MM.1S (cell line): ENCODE data around the gene SHOC2.
A peak's percentile ranks its signal among the peaks of the same experiment; 100 is the strongest.

Experiments used
- DNase-seq: peaks from one replicate; pipeline ENCODE4 v3.0.0-alpha.2; 2015
- H2AFZ ChIP-seq: fragments of 300-600 bp; sonication (generic); 2 replicates; pipeline ENCODE4 v1.6.0; 2016; ENCODE audit warnings: antibody characterized with exemption, low read length
- H3F3A ChIP-seq: fragments of 300-600 bp; sonication (generic); 2 replicates; pipeline ENCODE4 v1.6.1; 2016; ENCODE audit warnings: mild to moderate bottlenecking, antibody characterized with exemption, low read length, moderate library complexity, mixed read lengths; ENCODE audit not compliant: insufficient read depth
- H3K27ac ChIP-seq: fragments of 300-600 bp; sonication (generic); 2 replicates; pipeline ENCODE4 v1.5.1; 2016; ENCODE audit warnings: mild to moderate bottlenecking, low read length
- H3K27me3 ChIP-seq: fragments of 300-600 bp; sonication (generic); replicated peaks from 2 replicates; pipeline ENCODE4 v1.6.0; 2016; ENCODE audit warnings: low read length; ENCODE audit not compliant: insufficient read depth
- H3K36me3 ChIP-seq: fragments of 300-600 bp; sonication (generic); replicated peaks from 2 replicates; pipeline ENCODE4 v1.6.1; 2016; ENCODE audit warnings: mild to moderate bottlenecking, low read length, mixed read lengths; ENCODE audit not compliant: insufficient read depth
- H3K4me1 ChIP-seq: fragments of 300-600 bp; sonication (generic); 2 replicates; pipeline ENCODE4 v1.6.1; 2016; ENCODE audit warnings: low read length, mixed read lengths
- H3K4me2 ChIP-seq: fragments of 300-600 bp; sonication (generic); 2 replicates; pipeline ENCODE4 v1.6.0; 2016; ENCODE audit warnings: low read depth, low read length
- H3K4me3 ChIP-seq: fragments of 300-600 bp; sonication (generic); 2 replicates; pipeline ENCODE4 v1.5.1; 2016; ENCODE audit warnings: low read length, mixed read lengths
- H3K79me2 ChIP-seq: fragments of 300-600 bp; sonication (generic); 2 replicates; pipeline ENCODE4 v1.6.1; 2016; ENCODE audit warnings: mixed run types, low read length, mixed read lengths
- H3K9ac ChIP-seq: fragments of 300-600 bp; sonication (generic); 2 replicates; pipeline ENCODE4 v1.6.1; 2016; ENCODE audit warnings: low read length, mixed read lengths
- H3K9me2 ChIP-seq: fragments of 300-600 bp; sonication (generic); replicated peaks from 2 replicates; pipeline ENCODE4 v1.6.1; 2016; ENCODE audit warnings: mild to moderate bottlenecking, low read length, mixed read lengths; ENCODE audit not compliant: insufficient read depth
- H3K9me3 ChIP-seq: fragments of 300-600 bp; sonication (generic); replicated peaks from 2 replicates; pipeline ENCODE4 v1.6.1; 2016; ENCODE audit warnings: mild to moderate bottlenecking, low read length, mixed read lengths; ENCODE audit not compliant: insufficient read depth
- H4K20me1 ChIP-seq: fragments of 300-600 bp; sonication (generic); 2 replicates; pipeline ENCODE4 v1.6.1; 2016; ENCODE audit warnings: mild to moderate bottlenecking, low read length, moderate library complexity, mixed read lengths; ENCODE audit not compliant: insufficient read depth
- CTCF ChIP-seq: fragments of 300-600 bp; sonication (generic); IDR thresholded peaks from 2 replicates; pipeline ENCODE4 v1.5.1; 2016; ENCODE audit warnings: antibody characterized with exemption, low read length, mixed read lengths
- EZH2 ChIP-seq: fragments of 300-600 bp; sonication (generic); optimal IDR thresholded peaks from 2 replicates; pipeline ENCODE3; 2017; ENCODE audit warnings: low read depth, mild to moderate bottlenecking, antibody characterized with exemption, low read length, mixed read lengths
- EZH2phosphoT487 ChIP-seq: fragments of 300-600 bp; sonication (generic); IDR thresholded peaks from 2 replicates; pipeline ENCODE4 v1.6.1; 2018; ENCODE audit warnings: antibody characterized with exemption, low read length

Gene SHOC2

GRCh38 chr10:110919349-110919931, at the start of gene SHOC2:
Gene SHOC2 (plus strand): TSS chr10:110919604. CDS start chr10:110964359, 44,755 bp downstream.
- Histone ChIP-seq H3K9me3 (no peaks in the 10 kb centered on the region), H2AFZ (peak within 1 kb of the TSS; percentile 80), H3K4me3 (peak within 1 kb of the TSS; percentile 97), H3K36me3 (no peaks in the 10 kb centered on the region), H3K4me1 (peaks cover 14% of the 10 kb centered on the region), H3K27ac (peak within 1 kb of the TSS; percentile 98), H3K9me2 (no peaks in the 10 kb centered on the region), H3K9ac (peak within 1 kb of the TSS; percentile 93), H3K79me2 (peaks cover 64% of the 10 kb centered on the region), H3F3A (peaks cover 29% of the 10 kb centered on the region), H3K4me2 (peak within 1 kb of the TSS; percentile 81), H3K27me3 (no peaks in the 10 kb centered on the region), H4K20me1 (peaks cover 2% of the 10 kb centered on the region; the same call in 1 of the 2 replicates)
- TF ChIP-seq EZH2phosphoT487, result no peak
- TF ChIP-seq CTCF, result peak; percentile 14; the same call in 1 of the 2 replicates
- TF ChIP-seq EZH2, result no peak
- peak; percentile 70 for DNase-seq

- TF ChIP-seq EZH2phosphoT487 (no peak), EZH2 (no peak), CTCF (no peak)
Observed at GRCh38 chr10:110870823-110871297, 48.5 kb upstream of the SHOC2 start.

GRCh38 chr10:110871298-110872084, 47.9 kb upstream of the SHOC2 start, which contains the start of gene PDCD4:
Gene PDCD4 (plus strand): TSS chr10:110871928. CDS start chr10:110876028, 4,100 bp downstream.
- Histone ChIP-seq H3K9ac (peak within 1 kb of the TSS; percentile 51), H3K4me1 (peaks cover 27% of the 10 kb centered on the region), H3F3A (peaks cover 21% of the 10 kb centered on the region), H3K9me3 (no peaks in the 10 kb centered on the region), H4K20me1 (no peaks in the 10 kb centered on the region), H3K27ac (peak within 1 kb of the TSS; percentile 28; the same call in 1 of the 2 replicates), H3K36me3 (no peaks in the 10 kb centered on the region; the same call in 1 of the 2 replicates), H3K4me2 (peak within 1 kb of the TSS; percentile 80), H3K27me3 (no peaks in the 10 kb centered on the region), H3K9me2 (no peaks in the 10 kb centered on the region), H3K4me3 (peak within 1 kb of the TSS; percentile 66), H3K79me2 (peaks cover 27% of the 10 kb centered on the region), H2AFZ (peak within 1 kb of the TSS; percentile 9)
- DNase-seq, result peak; percentile 93
- TF ChIP-seq EZH2phosphoT487 (no peak), EZH2 (no peak), CTCF (no peak)

More at GRCh38 chr10:110870823-110871297, 48.5 kb upstream of the SHOC2 start:
- H3K79me2 ChIP-seq, result peaks cover 27% of the 10 kb centered on the region
- H3F3A ChIP-seq, result peaks cover 28% of the 10 kb centered on the region
- no peaks in the 10 kb centered on the region for H4K20me1 ChIP-seq
- H3K9me2 ChIP-seq, result no peaks in the 10 kb centered on the region
- H3K9ac ChIP-seq, result peak overlapping the region; percentile 51
- H3K4me3 ChIP-seq, result peak overlapping the region; percentile 66
- no peaks in the 10 kb centered on the region for H3K9me3 ChIP-seq
- peak overlapping the region; percentile 80 for H3K4me2 ChIP-seq
- no peaks in the 10 kb centered on the region for H3K36me3 ChIP-seq
- H2AFZ ChIP-seq, result peak overlapping the region; percentile 9
- no peak for DNase-seq
- H3K27ac ChIP-seq, result peak overlapping the region; percentile 28; the same call in 1 of the 2 replicates
- H3K4me1 ChIP-seq, result peaks cover 34% of the 10 kb centered on the region
- H3K27me3 ChIP-seq, result no peaks in the 10 kb centered on the region
